A549 (cell line): ENCODE measurements around the gene KAT6B.

ENCODE experiments used
- BHLHE40 ChIP-seq: IDR thresholded peaks from 2 replicates; pipeline ENCODE4 v1.6.1; 2012; ENCODE audit warnings: low read depth, low read length, inconsistent platforms
- CTCF ChIP-seq: fragments of >200 bp; sonication (Bioruptor Twin); formaldehyde crosslinking; IDR thresholded peaks from 3 replicates; pipeline ENCODE4 v1.5.1; 2016
- EHF ChIP-seq: fragments of 250-450 bp; sonication (Bioruptor Pico); IDR thresholded peaks from 2 replicates; pipeline ENCODE4 v1.5.0; 2020; ENCODE audit warnings: mild to moderate bottlenecking
- JUNB ChIP-seq: fragments of >200 bp; sonication (Bioruptor Twin); formaldehyde crosslinking; IDR thresholded peaks from 2 replicates; pipeline ENCODE4 v1.6.1; 2016
- POLR2A ChIP-seq: IDR thresholded peaks from 2 replicates; pipeline ENCODE4 v1.6.1; 2012; ENCODE audit warnings: mild to moderate bottlenecking, low read length
- POLR2AphosphoS2 ChIP-seq: conservative IDR thresholded peaks from 2 replicates; pipeline ENCODE4 v1.6.1; 2012; ENCODE audit warnings: low read length, improper control_type of control experiment, inconsistent platforms
- REST ChIP-seq: fragments of 200-600 bp; sonication (generic); IDR thresholded peaks from 2 replicates; pipeline ENCODE4 v1.6.1; 2016; ENCODE audit warnings: antibody characterized with exemption, mild to moderate bottlenecking, moderate library complexity
- TP53 ChIP-seq: fragments of 250-450 bp; sonication (Bioruptor Pico); IDR thresholded peaks from 2 replicates; pipeline ENCODE4 v1.5.0; 2021; ENCODE audit warnings: mild to moderate bottlenecking, moderate library complexity
- USF2 ChIP-seq: fragments of 450-650 bp; IDR thresholded peaks from 2 replicates; pipeline ENCODE4 v1.6.1; 2014; ENCODE audit warnings: antibody characterized with exemption

GRCh38 chr10:74937266-74937856 is 111.0 kb downstream of the KAT6B start:
- TF ChIP-seq CTCF: no peak
- no peak for TF ChIP-seq USF2
- no peak for TF ChIP-seq EHF (CRISPR knock-in tag)
- no peak for TF ChIP-seq REST
- TF ChIP-seq BHLHE40: no peak
- TF ChIP-seq POLR2A: no peak
- no peak for TF ChIP-seq JUNB
- no peak for TF ChIP-seq TP53
- no peak for TF ChIP-seq POLR2AphosphoS2
